Activated CD4-positive, alpha-beta T cell treated with anti-CD3 and anti-CD28 coated beads, Interleukin-2, amount 10 ng/mL, durations not matched to agents 24 days and 14 days (primary cell): ENCODE results near the gene MAST2. TPM values are rescaled to one million over a fixed set of nuclear protein-coding genes. Genes with fewer than 3 reads are reported as not detected.
"Not testable (repeated sequence)": the region's sequence is repeated elsewhere in the genome, so short reads cannot be mapped to it uniquely, and the experiment has no call there.

Experiments
- DNase-seq: peaks from one replicate; pipeline ENCODE4 v3.0.0; 2022
- H3K27ac Mint-ChIP-seq: one replicate; pipeline ENCODE4 v1.8.0; 2022; ENCODE audit warnings: mild to moderate bottlenecking, mixed read lengths
- H3K27me3 Mint-ChIP-seq: one replicate; pipeline ENCODE4 v1.8.0; 2022; ENCODE audit warnings: mixed read lengths
- H3K36me3 Mint-ChIP-seq: one replicate; pipeline ENCODE4 v1.8.0; 2022; ENCODE audit warnings: low read depth, mild to moderate bottlenecking, mixed read lengths
- H3K4me1 Mint-ChIP-seq: one replicate; pipeline ENCODE4 v1.8.0; 2021; ENCODE audit warnings: mixed read lengths
- H3K4me3 Mint-ChIP-seq: one replicate; pipeline ENCODE4 v1.8.0; 2022; ENCODE audit warnings: mild to moderate bottlenecking, moderate library complexity, mixed read lengths
- H3K9me3 Mint-ChIP-seq: one replicate; pipeline ENCODE4 v1.8.0; 2021; ENCODE audit warnings: mixed read lengths
- intact Hi-C: fragments of 100-400 bp; cut with micrococcal nuclease; formaldehyde crosslinking; loops from one replicate; pipeline ENCODE4 v1.15.1; 2023
- total RNA-seq: library from RNA; stranded (reverse); gene quantifications from 2 replicates; pipeline ENCODE4 v1.2.3, GENCODE V29; 2022

The MAST2 gene
- total RNA-seq, 1 donor from 2014 or later = 31.4 TPM

DNA sequence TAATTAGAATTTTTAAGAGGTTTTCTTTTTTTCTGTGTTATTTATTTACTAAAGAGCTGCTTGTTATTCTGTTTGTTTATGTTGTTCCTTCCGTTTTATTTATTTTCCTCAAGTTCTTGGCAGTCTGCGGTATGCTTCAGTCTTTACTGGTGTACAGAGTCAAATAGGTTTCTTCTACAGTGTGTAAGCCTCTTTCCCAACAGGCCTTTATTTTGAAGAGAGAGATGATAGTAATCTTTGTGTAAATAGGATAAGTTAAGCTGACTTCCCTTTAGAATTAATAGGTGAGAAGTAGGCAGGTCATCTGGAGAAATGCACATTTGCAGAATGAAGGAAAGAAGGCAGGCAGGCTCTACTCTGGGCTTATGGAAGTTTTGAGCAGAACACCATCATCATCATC is 23.8 kb downstream of the MAST2 start:
- Mint-ChIP-seq H3K9me3 (no peaks in the 10 kb centered on the region), H3K4me3 (no peak overlapping the region), H3K27ac (no peak overlapping the region), H3K36me3 (peaks cover 29% of the 10 kb centered on the region), H3K27me3 (no peaks in the 10 kb centered on the region), H3K4me1 (peaks cover 4% of the 10 kb centered on the region)
- no peak for DNase-seq
- intact Hi-C loops = no loop called here

DNA sequence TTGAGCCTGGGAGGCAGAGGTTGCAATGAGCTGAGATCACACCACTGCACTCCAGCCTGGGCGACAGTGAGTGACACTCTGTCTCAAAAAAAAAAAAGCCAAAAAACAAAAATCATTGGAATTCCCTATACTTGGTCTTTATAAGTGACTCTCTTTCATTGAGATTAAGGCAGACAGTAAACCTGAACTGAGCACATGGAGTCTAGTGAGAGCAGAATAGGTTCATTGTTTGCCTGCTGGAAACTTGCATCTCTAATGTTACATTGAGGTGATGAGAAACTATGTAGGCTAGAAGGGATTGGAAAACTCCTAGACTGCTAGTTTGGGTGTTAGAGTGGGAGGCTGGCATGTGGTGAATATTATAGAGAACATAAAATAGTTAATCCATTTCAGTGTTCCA is 25.4 kb downstream of the MAST2 start:
- H3K36me3 Mint-ChIP-seq = peaks cover 31% of the 10 kb centered on the region
- no peak overlapping the region for H3K27ac Mint-ChIP-seq
- H3K4me3 Mint-ChIP-seq = no peak overlapping the region
- no peak for DNase-seq
- H3K9me3 Mint-ChIP-seq = no peaks in the 10 kb centered on the region
- intact Hi-C loops = no loop called here
- no peaks in the 10 kb centered on the region for H3K4me1 Mint-ChIP-seq
- no peaks in the 10 kb centered on the region for H3K27me3 Mint-ChIP-seq

DNA sequence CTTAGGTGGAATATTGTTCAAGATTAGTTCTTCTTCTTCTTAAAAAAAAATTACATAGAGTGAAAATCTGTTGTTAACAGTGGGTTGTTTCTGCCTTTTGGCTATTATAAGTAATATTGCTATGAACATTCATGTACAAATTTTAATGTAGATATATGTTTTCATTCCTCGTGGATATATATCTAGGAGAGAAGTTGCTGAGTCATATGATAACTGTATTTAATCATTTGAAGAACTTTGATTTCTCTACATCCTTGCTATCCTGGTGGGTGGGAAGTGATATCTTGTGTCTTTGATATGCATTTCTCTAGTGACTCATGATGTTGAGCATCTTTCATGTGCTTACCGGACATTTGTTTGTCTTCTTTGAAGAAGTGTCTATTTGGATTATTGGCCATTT is 29.9 kb downstream of the MAST2 start:
- no peak for DNase-seq
- H3K4me3 Mint-ChIP-seq = no peak overlapping the region
- intact Hi-C loops = no loop called here
- H3K36me3 Mint-ChIP-seq = peaks cover 22% of the 10 kb centered on the region
- H3K27me3 Mint-ChIP-seq = no peaks in the 10 kb centered on the region
- no peaks in the 10 kb centered on the region for H3K9me3 Mint-ChIP-seq
- no peak overlapping the region for H3K27ac Mint-ChIP-seq
- H3K4me1 Mint-ChIP-seq = no peaks in the 10 kb centered on the region

DNA sequence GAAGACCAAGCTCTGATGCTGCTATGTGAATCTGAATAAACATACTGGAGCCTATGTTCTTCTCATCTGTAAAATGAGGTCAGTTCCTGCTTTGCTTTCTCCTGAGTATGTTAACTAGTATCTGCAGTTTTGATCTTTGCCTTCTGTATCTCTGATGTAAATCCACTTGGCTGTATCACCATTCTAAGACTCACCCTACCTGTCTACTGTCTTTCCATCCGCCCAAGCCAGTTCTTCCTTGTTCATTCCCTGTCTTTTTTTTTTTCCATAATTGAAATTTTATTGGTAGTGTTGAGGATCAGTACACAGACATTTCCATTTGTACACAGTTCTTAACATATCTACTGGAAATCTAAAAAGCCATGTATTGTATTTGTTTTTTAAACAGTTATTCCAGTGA is 31.3 kb downstream of the MAST2 start:
- no peaks in the 10 kb centered on the region for H3K9me3 Mint-ChIP-seq
- no peak for DNase-seq
- no peak overlapping the region for H3K27ac Mint-ChIP-seq
- peaks cover 17% of the 10 kb centered on the region for H3K36me3 Mint-ChIP-seq
- H3K27me3 Mint-ChIP-seq = no peaks in the 10 kb centered on the region
- no peak overlapping the region for H3K4me3 Mint-ChIP-seq
- intact Hi-C loops = no loop called here
- H3K4me1 Mint-ChIP-seq = no peaks in the 10 kb centered on the region

DNA sequence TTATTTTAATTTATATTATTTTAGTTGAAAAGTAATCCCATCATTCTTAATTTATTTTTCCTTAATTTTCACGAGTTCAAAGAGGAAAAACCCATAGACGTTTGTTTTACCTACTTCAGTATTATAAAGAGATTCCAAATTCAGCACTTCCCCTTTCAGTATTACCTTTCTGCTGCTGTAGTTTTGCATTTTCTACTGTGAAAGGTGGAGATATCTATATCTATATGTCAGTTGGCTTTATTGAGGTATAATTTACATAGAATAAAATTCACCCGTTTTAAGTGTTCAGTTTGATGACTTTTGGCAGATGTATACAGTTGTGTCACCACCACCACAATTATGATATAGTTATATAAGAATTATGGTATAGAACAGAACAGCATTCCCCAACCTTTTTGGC is 33.0 kb downstream of the MAST2 start:
- Mint-ChIP-seq H3K27me3 (no peaks in the 10 kb centered on the region), H3K4me3 (no peak overlapping the region), H3K27ac (no peak overlapping the region)

DNA sequence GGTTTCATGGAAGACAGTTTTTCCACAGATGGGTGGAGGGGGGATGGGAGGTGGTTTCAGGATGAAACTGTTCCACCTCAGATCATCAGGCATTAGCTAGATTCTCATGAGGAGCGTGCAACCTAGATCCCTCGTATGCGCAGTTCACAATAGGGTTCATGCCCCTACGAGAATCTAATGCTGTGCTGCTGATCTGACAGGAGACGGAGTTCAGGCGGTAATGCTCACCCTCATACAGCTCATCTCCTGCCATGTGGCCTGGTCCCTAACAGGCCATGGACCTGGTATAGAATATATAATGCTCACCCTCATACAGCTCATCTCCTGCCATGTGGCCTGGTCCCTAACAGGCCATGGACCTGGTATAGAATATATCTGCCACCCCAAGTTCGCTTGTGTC is 33.4 kb downstream of the MAST2 start:
- H3K9me3 Mint-ChIP-seq, H3K27me3 Mint-ChIP-seq, H3K4me1 Mint-ChIP-seq, DNase-seq, intact Hi-C loops, H3K4me3 Mint-ChIP-seq, H3K27ac Mint-ChIP-seq: not testable (repeated sequence)
- peaks cover 10% of the 10 kb centered on the region for H3K36me3 Mint-ChIP-seq

More for the DNA sequence above, 33.0 kb downstream of the MAST2 start:
- intact Hi-C loops = no loop called here
- Mint-ChIP-seq H3K36me3 (peaks cover 12% of the 10 kb centered on the region), H3K9me3 (no peaks in the 10 kb centered on the region), H3K4me1 (no peaks in the 10 kb centered on the region)
- no peak for DNase-seq

DNA sequence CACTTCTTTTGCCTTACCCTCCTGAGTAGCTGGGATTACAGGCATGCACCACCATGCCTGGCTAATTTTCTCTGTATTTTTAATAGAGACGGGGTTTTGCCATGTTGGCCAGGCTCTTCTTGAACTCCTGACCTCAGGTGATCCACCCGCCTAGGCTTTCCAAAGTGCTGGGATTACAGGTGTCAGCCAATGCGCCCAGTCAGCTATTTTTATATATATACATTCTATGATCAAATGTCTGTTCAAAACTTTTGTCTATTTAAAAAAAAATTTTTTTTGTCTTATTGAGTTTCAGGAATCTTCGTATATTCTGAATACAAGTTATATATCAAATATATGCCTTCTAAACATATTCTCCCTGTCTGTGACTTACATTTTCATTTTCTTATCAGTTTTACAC is 34.9 kb downstream of the MAST2 start:
- H3K4me3 Mint-ChIP-seq, H3K27me3 Mint-ChIP-seq, H3K27ac Mint-ChIP-seq, H3K4me1 Mint-ChIP-seq, intact Hi-C loops, H3K9me3 Mint-ChIP-seq, DNase-seq: not testable (repeated sequence)
- peaks cover 10% of the 10 kb centered on the region for H3K36me3 Mint-ChIP-seq

DNA sequence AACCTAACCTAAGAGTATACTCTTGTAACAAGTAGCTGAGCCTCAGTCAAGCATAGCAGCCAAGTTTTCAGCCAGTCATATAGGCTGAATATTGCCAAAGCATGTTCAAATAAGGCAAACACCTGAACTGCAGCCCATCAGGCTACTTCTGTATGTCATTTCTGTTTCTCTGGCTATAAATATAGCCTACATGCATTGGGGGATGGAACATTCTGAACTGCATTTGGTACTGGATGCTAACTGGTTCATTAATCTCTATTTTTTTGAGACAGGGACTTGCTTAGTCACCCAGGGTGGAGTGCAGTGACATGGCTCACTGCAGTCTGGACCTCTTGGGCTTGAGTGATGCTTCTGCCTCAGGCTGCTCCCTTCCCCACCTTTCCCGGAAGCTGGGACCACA is 37.3 kb downstream of the MAST2 start:
- intact Hi-C loops = no loop called here
- peaks cover 12% of the 10 kb centered on the region for H3K4me1 Mint-ChIP-seq
- no peak overlapping the region for H3K4me3 Mint-ChIP-seq
- H3K36me3 Mint-ChIP-seq = peaks cover 3% of the 10 kb centered on the region
- no peak overlapping the region for H3K27ac Mint-ChIP-seq
- no peak for DNase-seq
- H3K9me3 Mint-ChIP-seq = no peaks in the 10 kb centered on the region
- no peaks in the 10 kb centered on the region for H3K27me3 Mint-ChIP-seq

DNA sequence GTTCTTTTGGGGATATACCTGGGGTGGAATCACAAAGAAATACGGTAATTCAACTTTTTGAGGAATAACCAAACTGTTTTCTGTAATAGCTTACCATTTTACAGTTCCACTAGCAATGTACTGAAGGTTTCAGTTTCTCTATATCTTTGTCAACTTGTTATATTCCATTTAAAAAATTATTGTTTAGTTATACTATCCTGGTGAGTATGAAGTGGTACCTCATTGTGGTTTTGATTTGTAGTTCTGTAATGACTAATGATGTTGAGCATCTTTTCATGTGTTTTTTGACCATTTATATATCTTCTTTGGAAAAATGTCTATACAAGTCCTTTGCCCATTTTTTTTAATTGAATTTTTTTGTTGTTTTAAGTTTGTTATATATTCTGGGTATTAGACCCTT is 39.4 kb downstream of the MAST2 start:
- DNase-seq = no peak
- Mint-ChIP-seq H3K9me3 (no peaks in the 10 kb centered on the region), H3K4me1 (peaks cover 12% of the 10 kb centered on the region), H3K4me3 (peak overlapping the region; percentile 22), H3K27ac (peak overlapping the region; percentile 68), H3K27me3 (no peaks in the 10 kb centered on the region), H3K36me3 (peaks cover 2% of the 10 kb centered on the region)
- intact Hi-C loops = loop anchor here (2.0 kb wide), 1 partner anchor 92 kb away; the partner anchor contains the start of gene IPP

DNA sequence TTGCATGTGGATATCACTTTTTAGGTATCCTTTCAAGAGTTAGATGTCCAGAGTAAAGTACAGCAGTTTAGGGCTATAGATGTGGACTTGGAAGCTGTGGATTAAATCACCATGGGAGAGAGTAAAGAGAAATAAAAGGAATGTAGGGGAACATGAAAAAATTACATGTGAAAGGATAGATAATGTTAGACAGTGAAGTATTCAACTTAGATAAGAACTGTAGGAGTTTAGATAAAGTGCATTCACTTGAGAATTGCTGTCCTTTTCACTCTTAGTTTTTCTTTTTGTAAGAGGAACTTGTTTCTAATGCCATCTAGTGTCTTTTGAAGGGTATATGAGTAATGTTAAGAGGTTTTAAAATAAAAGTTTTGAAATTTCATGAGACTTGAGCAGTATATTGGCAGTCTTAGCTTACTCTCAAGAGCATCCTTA is 40.1 kb downstream of the MAST2 start:
- H3K4me3 Mint-ChIP-seq = peak overlapping the region; percentile 22
- no peak for DNase-seq
- H3K27ac Mint-ChIP-seq = peak overlapping the region; percentile 68
- peaks cover 3% of the 10 kb centered on the region for H3K36me3 Mint-ChIP-seq
- peaks cover 2% of the 10 kb centered on the region for H3K9me3 Mint-ChIP-seq
- no peaks in the 10 kb centered on the region for H3K27me3 Mint-ChIP-seq
- intact Hi-C loops = loop anchor here (2.0 kb wide), 1 partner anchor 93 kb away; the partner anchor contains the start of gene IPP
- peaks cover 12% of the 10 kb centered on the region for H3K4me1 Mint-ChIP-seq

DNA sequence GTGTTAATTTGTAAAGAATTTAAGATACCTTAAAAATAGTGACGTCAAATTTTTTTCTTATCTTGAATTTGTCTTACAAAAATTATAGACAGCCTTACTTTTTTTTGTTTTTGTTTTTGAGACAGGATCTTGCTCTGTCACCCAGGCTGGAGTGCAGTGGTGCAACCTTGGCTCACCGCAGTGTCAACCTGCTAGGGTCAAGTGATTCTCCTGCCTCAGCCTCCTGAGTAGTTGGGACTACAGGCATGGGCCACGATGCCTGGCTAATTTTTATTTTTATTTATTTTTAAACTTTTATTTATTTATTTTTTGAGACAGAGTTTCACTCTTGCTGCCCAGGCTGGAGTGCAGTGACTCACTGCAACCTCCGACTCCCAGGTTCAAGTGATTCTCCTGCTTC is 40.6 kb downstream of the MAST2 start:
- H3K4me3 Mint-ChIP-seq, H3K27me3 Mint-ChIP-seq, H3K9me3 Mint-ChIP-seq, H3K27ac Mint-ChIP-seq, H3K36me3 Mint-ChIP-seq, DNase-seq: not testable (repeated sequence)
- H3K4me1 Mint-ChIP-seq = peaks cover 12% of the 10 kb centered on the region
- intact Hi-C loops = loop anchor here (2.0 kb wide), 1 partner anchor 93 kb away; the partner anchor contains the start of gene IPP

DNA sequence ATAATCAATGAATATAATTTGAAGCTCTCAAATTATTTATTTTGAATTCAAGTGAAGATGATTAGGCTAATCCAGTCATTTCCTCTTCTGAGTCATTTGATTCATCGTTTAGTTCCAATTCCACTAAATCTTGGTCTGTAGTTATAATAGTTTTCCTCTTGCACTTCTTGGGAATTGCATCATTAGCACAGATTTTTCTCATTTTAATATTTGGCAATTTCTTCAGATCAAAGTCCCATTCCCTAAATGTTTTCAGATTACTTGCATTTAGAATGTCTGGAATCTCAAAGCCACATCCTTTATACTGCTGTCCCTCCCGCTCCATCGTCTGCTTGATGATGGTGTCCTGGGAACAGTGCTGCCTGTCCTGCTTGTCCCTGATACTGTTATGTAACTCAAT is 43.5 kb downstream of the MAST2 start:
- Mint-ChIP-seq H3K27ac (no peak overlapping the region), H3K36me3 (peaks cover 20% of the 10 kb centered on the region), H3K27me3 (peaks cover 1% of the 10 kb centered on the region), H3K4me1 (peaks cover 16% of the 10 kb centered on the region), H3K9me3 (peaks cover 22% of the 10 kb centered on the region), H3K4me3 (no peak overlapping the region)
- intact Hi-C loops = no loop called here
- no peak for DNase-seq

DNA sequence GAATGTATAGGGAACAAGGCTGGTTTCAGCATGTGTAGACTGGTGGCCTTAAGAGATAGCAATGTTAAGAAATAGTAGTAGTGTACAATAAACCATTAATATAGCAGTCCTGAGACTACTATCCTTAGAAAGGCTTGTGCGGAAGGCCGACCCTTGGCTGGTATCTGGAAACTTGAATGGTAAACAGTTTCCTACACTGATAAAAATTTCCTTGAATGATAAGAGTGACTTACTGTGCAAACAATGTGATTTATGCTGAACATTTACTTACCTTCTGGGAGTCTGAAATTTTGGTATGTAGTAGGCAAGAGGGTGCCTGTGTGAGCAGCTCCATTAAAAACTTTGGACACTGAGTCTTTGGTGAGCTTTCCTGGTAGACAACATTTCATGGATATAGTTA is 44.7 kb downstream of the MAST2 start:
- H3K27me3 Mint-ChIP-seq = peaks cover 1% of the 10 kb centered on the region
- intact Hi-C loops = no loop called here
- no peak for DNase-seq

DNA sequence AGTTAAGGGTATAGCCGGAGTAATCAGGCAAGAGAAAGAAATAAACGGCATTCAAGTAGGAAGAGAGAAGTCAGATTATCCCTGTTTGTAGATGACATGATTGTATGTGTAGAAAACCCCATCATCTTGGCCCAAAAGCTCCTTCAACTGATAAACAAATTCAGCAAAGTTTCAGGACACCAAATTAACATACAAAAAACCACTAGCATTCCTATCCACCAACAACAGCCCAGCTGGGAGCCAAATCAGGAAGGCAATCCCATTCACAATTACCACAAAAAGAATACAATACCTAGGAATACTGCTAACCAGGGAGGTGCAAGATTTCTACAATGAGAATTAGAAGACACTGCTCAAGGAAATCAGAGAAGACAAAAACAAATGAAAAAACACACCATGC is 45.3 kb downstream of the MAST2 start:
- Mint-ChIP-seq H3K9me3 (peaks cover 22% of the 10 kb centered on the region), H3K4me1 (peaks cover 4% of the 10 kb centered on the region), H3K4me3 (no peak overlapping the region), H3K36me3 (peaks cover 20% of the 10 kb centered on the region), H3K27ac (no peak overlapping the region), H3K27me3 (peaks cover 1% of the 10 kb centered on the region)
- DNase-seq = no peak
- intact Hi-C loops = no loop called here

More for the DNA sequence above, 44.7 kb downstream of the MAST2 start:
- H3K36me3 Mint-ChIP-seq = peaks cover 20% of the 10 kb centered on the region
- no peak overlapping the region for H3K27ac Mint-ChIP-seq
- H3K9me3 Mint-ChIP-seq = peaks cover 22% of the 10 kb centered on the region
- no peak overlapping the region for H3K4me3 Mint-ChIP-seq
- peaks cover 8% of the 10 kb centered on the region for H3K4me1 Mint-ChIP-seq

DNA sequence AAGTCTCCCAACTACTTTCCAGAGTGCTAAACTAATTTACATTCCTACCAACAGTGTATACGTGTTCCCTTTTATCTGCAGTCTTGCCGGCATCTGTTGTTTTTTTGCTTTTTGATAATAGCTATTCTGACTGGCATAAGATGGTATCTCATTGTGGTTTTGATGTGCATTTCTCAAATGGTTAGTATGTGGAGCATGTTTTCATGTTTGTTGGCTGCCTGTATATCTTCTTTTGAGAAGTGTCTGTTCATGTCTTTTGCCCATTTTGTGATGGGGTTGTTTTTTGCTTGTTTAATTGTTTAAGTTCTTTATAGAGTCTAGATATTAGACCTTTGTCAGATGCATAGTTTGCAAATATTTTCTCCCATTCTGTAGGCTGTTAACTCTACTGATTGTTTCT is 46.6 kb downstream of the MAST2 start:
- peaks cover 20% of the 10 kb centered on the region for H3K36me3 Mint-ChIP-seq
- H3K4me1 Mint-ChIP-seq = peaks cover 4% of the 10 kb centered on the region
- intact Hi-C loops = no loop called here
- peaks cover 22% of the 10 kb centered on the region for H3K9me3 Mint-ChIP-seq
- H3K27me3 Mint-ChIP-seq = peaks cover 1% of the 10 kb centered on the region
- DNase-seq = no peak
- no peak overlapping the region for H3K4me3 Mint-ChIP-seq
- H3K27ac Mint-ChIP-seq = no peak overlapping the region
